Right lobe of liver (tissue), 6 donors: ENCODE data around the gene VTN. TPM values are rescaled to one million over a fixed set of nuclear protein-coding genes. Genes with fewer than 3 reads are reported as not detected.

ENCODE experiments used
- ATAC-seq, 4 donors: fragments of 200-7000 bp; cut with Tn5 transposase; one replicate each; pipeline ENCODE4 v1.9.1; 2020; ENCODE audit warnings: mild to moderate bottlenecking in 4 of 4, moderate library complexity in 4 of 4
- DNase-seq, 3 donors: peaks; one replicate each; pipeline ENCODE4 v3.0.0-alpha.2; 2020
- H3K27ac ChIP-seq, 3 donors: fragments of 200-600 bp; one replicate each; pipeline ENCODE4 v1.8.0; 2022
- H3K27me3 ChIP-seq, 2 donors: fragments of 200-600 bp; one replicate each; pipeline ENCODE4 v1.8.0; 2022
- H3K36me3 ChIP-seq, 4 donors: fragments of 200-600 bp; sonication (generic) in 1 of 4; one replicate each; pipeline versions ENCODE4 v1.5.1 to v1.8.0; 2017 to 2022; ENCODE audit warnings: control low read depth in 1 of 4
- H3K4me1 ChIP-seq, 4 donors: fragments of 200-600 bp; sonication (generic) in 1 of 4; one replicate each; pipeline versions ENCODE4 v1.5.1 to v1.8.0; 2017 to 2022; ENCODE audit warnings: control low read depth in 1 of 4
- H3K4me3 ChIP-seq, 3 donors: fragments of 200-600 bp; one replicate each; pipeline ENCODE4 v1.8.0; 2022
- H3K9me3 ChIP-seq, 4 donors: fragments of 200-600 bp; sonication (generic) in 1 of 4; one replicate each; pipeline versions ENCODE4 v1.5.1 to v1.8.0; 2017 to 2022; ENCODE audit warnings: control low read depth in 1 of 4
- CTCF ChIP-seq, 4 donors: fragments of 200-600 bp in 3 of 4; fragments of 450-650 bp in 1 of 4; IDR thresholded peaks; one replicate each; pipeline versions ENCODE4 v1.5.1 to v1.8.0; 2016 to 2022; ENCODE audit warnings: antibody characterized with exemption in 4 of 4, mild to moderate bottlenecking in 2 of 4
- POLR2A ChIP-seq: fragments of 450-650 bp; IDR thresholded peaks from one replicate; pipeline ENCODE4 v1.6.1; 2017; ENCODE audit warnings: antibody characterized with exemption, mild to moderate bottlenecking
- WGBS: methylation state at CpG from one replicate; pipeline ENCODE4 v1.1.6; 2018; ENCODE audit warnings: low coverage, low lambda C conversion rate; ENCODE audit not compliant: insufficient coverage; ENCODE audit errors: missing lambda C conversion rate; 5-methylcytosine and 5-hydroxymethylcytosine counted together
- intact Hi-C, 2 donors: fragments of 100-400 bp; cut with DNase I; formaldehyde crosslinking; loops; one replicate each; pipeline versions ENCODE4 v1.11.2 to v1.14.1; 2022
- total RNA-seq, 6 experiments: library from RNA; depleted of rRNA in 2 of 6; stranded (reverse); fragments of >200 nt in 2 of 6; fragmentation: NEBNext Ultra II Directional in 3 of 6; extraction: Animal tissue kit (Norgen Biotek cat#: 25700) in 3 of 6; gene quantifications; one replicate each; pipeline versions ENCODE4 v1.1.0 to v1.2.4, GENCODE V29; 2016 to 2023
- donor health status: DM: no; HTN: yes; CAD: no.
- donor health status: DM: no; HTN: no; CAD: no.
- donor health status: DM: no; HTN: no; CAD: no.
- donor health status: DM: no; HTN: yes; CAD: no.
- donor health status: DM: no; HTN: yes; CAD: no.

Gene VTN
- total RNA-seq, 6 experiments from 2014 or later = 2,747 to 3,771 (median 3,031) TPM

- DNase-seq (no peak), ATAC-seq (peak in 3 of 4 donors; percentile 29 to 39 (median 36))
- Histone ChIP-seq H3K4me1 (peaks cover 0 to 25% (median 0%) of the 10 kb centered on the region in 4 donors), H3K27ac (no peak overlapping the region), H3K27me3 (no peaks in the 10 kb centered on the region), H3K9me3 (no peaks in the 10 kb centered on the region), H3K36me3 (no peaks in the 10 kb centered on the region), H3K4me3 (no peak overlapping the region)
- TF ChIP-seq POLR2A (no peak), CTCF (IDR thresholded peaks at IDR 0.05) (no peak)
- intact Hi-C loops = no loop called here
- 57% methylated on average over 10 of the region's 10 CpGs for WGBS
These were observed 10.0 kb upstream of the VTN start for GRCh38 chr17:28379814-28380801.

GRCh38 chr17:28372945-28373274 is 2.8 kb upstream of the VTN start:
- H3K36me3 ChIP-seq = peaks cover 0 to 13% (median 4%) of the 10 kb centered on the region in 4 donors
- WGBS = 87% methylated on average over 3 of the region's 6 CpGs
- H3K27ac ChIP-seq = no peak overlapping the region
- no peaks in the 10 kb centered on the region for H3K9me3 ChIP-seq
- peaks cover 0 to 6% (median 0%) of the 10 kb centered on the region in 4 donors for H3K4me1 ChIP-seq
- ATAC-seq (no peak), DNase-seq (no peak)
- no peak for TF ChIP-seq POLR2A
- no peak for TF ChIP-seq CTCF (IDR thresholded peaks at IDR 0.05)
- no peak overlapping the region for H3K4me3 ChIP-seq
- H3K27me3 ChIP-seq = no peaks in the 10 kb centered on the region
- intact Hi-C loops = no loop called here

- Histone ChIP-seq H3K36me3 (peaks cover 0 to 18% (median 7%) of the 10 kb centered on the region in 4 donors), H3K4me3 (peak overlapping the region; percentile 11 to 92 (median 47)), H3K27ac (no peak overlapping the region), H3K4me1 (peaks cover 0 to 8% (median 0%) of the 10 kb centered on the region in 4 donors), H3K9me3 (no peaks in the 10 kb centered on the region), H3K27me3 (no peaks in the 10 kb centered on the region)
- no peak for TF ChIP-seq POLR2A
- TF ChIP-seq CTCF (IDR thresholded peaks at IDR 0.05) = no peak
- WGBS = 20% methylated on average over 3 of the region's 53 CpGs
- no peak for ATAC-seq
- DNase-seq = no peak
- intact Hi-C loops = no loop called here
These were observed 2.3 kb upstream of the VTN start for GRCh38 chr17:28372203-28372944.

- WGBS = 9% methylated on average over 58 of the region's 80 CpGs
- intact Hi-C loops = no loop called here
- DNase-seq = peak; percentile 94 to 95 (median 95)
These were observed 1.4 kb upstream of the VTN start, which contains the start of gene SARM1 for GRCh38 chr17:28371245-28372202. TSS of gene SARM1 (plus strand) at chr17:28371694. CDS start at chr17:28372033, 339 bp downstream.

More at GRCh38 chr17:28371245-28372202, 1.4 kb upstream of the VTN start, which contains the start of gene SARM1:
- no peaks in the 10 kb centered on the region for H3K9me3 ChIP-seq
- peaks cover 0 to 17% (median 2%) of the 10 kb centered on the region in 4 donors for H3K4me1 ChIP-seq
- no peaks in the 10 kb centered on the region for H3K27me3 ChIP-seq
- TF ChIP-seq POLR2A (no peak), CTCF (IDR thresholded peaks at IDR 0.05) (no peak)
- peak within 1 kb of the TSS; percentile 14 to 92 (median 85) for H3K27ac ChIP-seq
- H3K4me3 ChIP-seq = peak within 1 kb of the TSS; percentile 11 to 92 (median 47)
- ATAC-seq = peak; percentile 64 to 86 (median 68)
- peaks cover 0 to 27% (median 10%) of the 10 kb centered on the region in 4 donors for H3K36me3 ChIP-seq
